ENCODE results near the gene GMPPA.
A peak's percentile ranks its signal among the peaks of the same experiment; 100 is the strongest.

Gene GMPPA

DNA sequence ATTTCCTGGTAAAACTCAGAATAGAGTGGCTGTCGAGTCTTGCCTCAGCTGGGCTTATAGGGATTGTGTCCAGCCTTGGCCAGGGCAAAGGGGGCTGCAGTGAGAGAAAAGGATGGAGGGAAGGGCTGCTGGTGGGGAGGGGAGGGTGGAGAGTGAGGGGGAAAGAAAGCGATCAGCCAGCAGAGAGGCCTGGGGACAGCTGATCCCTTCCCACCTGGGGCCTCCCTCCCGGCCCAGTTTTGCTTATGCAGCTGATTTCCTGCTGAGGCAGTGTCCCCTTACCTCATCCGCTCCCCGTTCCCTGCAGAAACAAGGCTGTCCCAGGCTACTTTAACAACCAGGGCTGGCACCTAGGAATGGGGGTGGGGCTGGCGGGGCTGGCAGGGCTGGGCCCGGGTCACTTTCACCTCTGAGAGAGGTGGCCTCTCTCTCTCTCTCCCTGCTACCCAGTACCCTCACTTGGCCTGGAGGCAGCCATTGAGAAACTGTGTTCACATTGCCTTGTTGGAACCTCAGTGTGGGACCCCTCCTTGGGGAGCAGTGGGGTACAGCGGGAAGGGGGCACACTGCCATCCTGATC is 12.2 kb upstream of the GMPPA start:
- DNase-seq (ENCODE audit: low spot score) = no peak

DNA sequence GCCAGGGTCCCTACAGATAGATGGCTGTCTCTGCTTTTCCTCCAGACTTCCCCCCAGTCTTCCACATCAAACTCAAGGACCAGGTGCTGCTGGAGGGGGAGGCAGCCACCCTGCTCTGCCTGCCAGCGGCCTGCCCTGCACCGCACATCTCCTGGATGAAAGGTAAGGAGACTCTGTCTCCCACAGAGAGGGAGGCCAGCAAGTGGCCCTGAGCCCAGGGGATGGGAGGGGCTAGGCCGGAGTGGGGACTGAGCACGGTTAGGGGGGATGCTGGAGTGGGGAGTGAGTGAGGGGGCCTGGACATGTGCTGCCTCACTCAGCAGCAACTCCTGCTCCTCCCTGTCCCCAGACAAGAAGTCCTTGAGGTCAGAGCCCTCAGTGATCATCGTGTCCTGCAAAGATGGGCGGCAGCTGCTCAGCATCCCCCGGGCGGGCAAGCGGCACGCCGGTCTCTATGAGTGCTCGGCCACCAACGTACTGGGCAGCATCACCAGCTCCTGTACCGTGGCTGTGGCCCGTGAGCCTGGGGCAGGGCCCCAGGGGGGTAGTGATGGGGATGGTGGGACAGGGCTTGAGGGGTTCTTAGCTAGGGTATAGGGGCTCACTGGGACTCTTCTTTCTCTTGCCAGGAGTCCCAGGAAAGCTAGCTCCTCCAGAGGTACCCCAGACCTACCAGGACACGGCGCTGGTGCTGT is 10.4 kb upstream of the GMPPA start:
- no peak for DNase-seq (ENCODE audit: low spot score)

DNA sequence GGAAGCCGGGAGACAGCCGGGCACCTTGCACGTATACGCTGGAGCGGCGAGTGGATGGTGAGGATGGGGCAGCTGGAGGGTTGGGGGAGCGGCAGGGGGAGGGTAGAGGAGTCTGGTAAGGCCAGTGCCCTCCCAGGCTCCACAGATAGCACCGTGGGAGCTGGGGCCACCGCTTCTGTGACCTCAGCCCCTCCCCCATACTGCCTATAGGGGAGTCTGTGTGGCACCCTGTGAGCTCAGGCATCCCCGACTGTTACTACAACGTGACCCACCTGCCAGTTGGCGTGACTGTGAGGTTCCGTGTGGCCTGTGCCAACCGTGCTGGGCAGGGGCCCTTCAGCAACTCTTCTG is 9.9 kb upstream of the GMPPA start:
- DNase-seq (ENCODE audit: low spot score) = no peak

DNA sequence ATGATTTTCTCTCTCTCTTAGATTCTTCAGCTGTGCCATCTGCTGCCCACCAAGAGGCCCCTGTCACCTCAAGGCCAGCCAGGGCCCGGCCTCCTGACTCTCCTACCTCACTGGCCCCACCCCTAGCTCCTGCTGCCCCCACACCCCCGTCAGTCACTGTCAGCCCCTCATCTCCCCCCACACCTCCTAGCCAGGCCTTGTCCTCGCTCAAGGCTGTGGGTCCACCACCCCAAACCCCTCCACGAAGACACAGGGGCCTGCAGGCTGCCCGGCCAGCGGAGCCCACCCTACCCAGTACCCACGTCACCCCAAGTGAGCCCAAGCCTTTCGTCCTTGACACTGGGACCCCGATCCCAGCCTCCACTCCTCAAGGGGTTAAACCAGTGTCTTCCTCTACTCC is 9.4 kb upstream of the GMPPA start:
- DNase-seq (ENCODE audit: low spot score) = no peak

DNA sequence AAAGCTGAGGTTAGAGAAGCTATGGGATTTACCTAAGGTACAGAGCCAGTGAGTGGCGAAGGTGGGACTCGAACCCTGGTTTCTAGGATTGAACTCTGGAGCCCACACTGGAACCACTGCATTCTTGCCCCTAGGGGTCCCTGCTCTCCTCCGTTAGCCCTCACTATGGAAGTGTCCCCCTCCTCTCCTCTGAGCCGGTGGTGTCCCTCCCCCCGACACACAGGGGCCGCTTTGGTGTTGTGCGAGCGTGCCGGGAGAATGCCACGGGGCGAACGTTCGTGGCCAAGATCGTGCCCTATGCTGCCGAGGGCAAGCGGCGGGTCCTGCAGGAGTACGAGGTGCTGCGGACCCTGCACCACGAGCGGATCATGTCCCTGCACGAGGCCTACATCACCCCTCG is 8.5 kb upstream of the GMPPA start:
- no peak for DNase-seq (ENCODE audit: low spot score)

DNA sequence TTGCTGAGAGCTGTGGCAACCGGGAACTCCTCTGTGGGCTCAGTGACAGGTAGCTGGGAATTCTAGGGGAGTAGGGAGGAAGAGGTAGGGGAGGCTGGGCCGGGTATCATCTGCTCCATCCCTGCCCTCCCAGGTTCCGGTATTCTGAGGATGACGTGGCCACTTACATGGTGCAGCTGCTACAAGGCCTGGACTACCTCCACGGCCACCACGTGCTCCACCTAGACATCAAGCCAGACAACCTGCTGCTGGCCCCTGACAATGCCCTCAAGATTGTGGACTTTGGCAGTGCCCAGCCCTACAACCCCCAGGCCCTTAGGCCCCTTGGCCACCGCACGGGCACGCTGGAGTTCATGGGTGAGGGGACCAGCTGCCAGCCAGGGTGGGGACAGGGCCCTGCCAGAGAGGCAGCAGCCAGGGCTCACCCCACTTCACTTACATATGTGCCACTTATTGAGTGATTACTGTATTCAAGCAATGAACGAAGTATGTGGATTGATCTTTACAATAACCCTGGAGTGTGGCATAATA is 8.0 kb upstream of the GMPPA start:
- DNase-seq (ENCODE audit: low spot score) = no peak

DNA sequence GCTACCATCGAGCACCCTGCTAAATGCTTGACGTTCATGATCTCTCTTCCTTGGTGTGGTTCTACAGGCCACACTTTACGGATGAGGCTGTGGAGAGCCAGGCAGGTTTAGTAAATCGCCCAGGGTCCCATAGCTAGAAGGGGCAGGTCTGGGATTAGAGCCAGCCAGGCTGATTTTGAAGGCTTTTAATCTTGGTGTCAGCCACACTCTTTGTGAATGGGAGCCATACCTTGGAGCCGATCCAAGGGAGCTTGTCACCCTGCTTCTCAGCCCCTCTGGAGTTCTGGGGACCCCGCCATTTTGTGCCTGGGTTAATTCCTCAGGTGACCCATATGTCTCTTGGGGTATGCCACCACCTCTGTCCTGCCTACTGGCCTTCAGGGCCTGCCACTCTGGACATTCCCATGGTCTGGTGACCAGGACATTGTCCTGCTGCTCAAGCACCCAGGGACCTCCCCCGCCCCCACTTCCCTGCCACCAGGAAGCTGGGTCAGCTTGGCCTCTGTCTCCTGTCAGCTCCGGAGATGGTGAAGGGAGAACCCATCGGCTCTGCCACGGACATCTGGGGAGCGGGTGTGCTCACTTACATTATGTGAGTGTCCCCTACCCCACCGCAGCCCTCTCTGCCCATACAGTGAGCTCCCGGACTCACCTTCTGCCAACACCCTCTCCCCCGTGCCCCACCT is 7.3 kb upstream of the GMPPA start:
- no peak for DNase-seq (ENCODE audit: low spot score)

DNA sequence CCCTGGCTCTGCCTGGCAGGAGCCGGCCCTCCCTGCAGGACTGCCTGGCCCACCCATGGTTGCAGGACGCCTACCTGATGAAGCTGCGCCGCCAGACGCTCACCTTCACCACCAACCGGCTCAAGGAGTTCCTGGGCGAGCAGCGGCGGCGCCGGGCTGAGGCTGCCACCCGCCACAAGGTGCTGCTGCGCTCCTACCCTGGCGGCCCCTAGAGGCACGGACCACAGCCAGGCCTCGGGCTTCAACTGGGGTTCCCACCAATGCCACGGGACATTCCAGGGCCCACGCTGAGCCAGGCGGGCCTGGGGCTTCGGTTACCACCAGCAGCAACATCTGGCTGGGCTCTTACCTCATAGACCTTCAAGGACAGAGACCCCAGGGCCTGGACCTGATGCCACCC is 6.1 kb upstream of the GMPPA start:
- DNase-seq (ENCODE audit: low spot score) = no peak

DNA sequence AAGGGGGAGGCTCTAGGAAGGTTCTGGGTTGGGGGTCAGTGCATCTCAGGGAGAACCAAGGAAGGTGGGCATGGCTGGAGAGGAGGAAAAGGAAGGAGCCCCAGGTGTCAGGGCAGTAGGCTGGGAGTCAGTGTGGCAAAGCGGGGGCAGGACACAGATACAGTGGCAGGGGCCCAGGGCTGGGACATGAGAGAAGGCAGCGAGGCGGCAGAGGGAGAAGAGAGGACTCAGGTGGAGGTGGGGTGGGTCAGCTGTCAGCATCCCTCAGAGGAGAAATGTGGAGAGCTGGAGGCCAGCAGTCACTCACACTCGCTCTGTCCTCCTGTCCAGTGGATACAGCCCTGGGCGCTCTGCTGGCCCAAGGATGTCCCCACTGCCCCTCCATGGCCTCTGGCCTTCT is 5.6 kb upstream of the GMPPA start:
- DNase-seq (ENCODE audit: low spot score) = no peak

DNA sequence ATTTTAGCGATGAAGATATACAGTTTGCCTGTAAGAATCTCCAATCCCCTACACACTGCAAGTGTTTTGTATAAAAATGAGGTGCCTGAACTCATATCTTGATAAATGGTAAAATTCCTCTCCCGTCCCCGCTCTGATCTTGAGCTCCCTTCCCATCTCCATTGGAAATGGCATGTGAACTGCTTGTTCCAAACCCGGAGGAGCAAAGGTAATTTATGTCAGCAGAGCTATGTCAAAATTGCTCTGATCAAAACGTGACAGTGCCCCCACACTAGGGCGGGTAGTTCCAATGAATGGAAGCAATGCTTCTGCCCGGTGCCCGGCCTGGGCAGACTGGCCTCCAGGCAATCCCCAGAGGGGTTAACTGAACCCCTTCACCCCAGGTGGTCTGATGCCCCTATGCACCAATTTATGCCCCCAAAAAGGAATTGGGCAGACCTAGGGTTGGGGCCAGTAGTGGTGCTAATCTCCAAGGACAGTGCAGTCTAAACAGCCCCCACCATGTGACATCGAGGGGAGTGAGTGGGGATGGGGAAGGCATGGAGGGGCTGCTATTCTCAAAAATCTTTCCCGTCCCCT is 3.6 kb upstream of the GMPPA start:
- no peak for DNase-seq (ENCODE audit: low spot score)

DNA sequence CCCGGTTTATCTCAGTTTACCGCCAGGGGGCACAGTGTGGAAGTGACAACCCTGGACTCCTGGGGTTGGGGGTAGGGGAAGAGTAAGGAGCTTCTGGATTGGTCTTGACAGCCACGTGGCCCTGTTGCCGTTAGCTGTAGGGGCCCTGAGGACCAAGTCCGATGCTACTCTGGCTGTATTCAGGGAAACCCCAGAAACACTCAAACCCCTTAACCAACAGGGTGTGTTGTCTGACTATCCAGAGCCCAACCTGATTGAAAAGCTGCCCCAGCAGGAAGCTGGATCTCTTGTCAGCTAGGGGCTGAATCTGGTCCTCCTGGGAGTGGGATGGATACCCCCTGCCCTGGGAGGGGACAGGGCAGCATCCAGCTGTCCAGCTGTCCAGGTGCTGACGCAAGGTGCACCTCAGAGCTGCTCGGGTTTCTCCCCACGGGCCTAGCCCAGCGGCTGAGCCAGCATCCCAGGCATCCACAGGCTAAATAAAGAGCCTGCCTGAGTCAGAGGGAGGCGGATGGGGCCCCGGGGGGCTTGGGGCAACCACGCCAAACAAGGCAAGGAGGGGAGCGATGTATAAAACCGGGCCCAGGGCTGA is 3.1 kb upstream of the GMPPA start:
- peak; percentile 62 for DNase-seq (ENCODE audit: low spot score)

DNA sequence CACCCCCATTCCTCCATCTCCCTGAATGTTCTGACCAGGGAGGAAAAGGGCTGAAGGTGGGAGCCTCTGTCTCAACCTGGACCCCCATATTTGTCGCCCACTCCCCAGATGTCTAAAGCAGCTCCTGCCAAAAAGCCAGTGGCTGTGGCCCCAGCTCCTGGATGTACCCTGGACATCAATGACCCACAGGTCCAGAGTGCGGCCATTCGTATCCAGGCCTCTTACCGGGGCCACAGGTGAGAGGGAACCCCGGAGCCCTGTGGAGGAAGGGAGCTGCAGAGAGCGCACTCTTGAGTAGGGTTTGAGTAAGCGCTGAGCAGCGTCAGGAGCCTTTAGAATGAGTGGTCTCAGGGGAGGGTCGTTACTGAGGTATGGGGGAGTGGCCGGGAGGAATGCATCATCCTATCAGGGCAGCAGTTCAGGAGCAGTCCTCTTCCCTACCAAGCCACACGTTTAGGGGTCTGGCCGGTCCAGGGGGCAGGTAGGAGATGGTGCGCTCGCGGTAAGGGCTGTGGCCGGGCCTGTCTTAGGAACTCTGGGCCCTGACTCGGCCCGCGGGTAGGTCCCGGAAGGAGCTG is 2.4 kb upstream of the GMPPA start:
- no peak for DNase-seq (ENCODE audit: low spot score)

DNA sequence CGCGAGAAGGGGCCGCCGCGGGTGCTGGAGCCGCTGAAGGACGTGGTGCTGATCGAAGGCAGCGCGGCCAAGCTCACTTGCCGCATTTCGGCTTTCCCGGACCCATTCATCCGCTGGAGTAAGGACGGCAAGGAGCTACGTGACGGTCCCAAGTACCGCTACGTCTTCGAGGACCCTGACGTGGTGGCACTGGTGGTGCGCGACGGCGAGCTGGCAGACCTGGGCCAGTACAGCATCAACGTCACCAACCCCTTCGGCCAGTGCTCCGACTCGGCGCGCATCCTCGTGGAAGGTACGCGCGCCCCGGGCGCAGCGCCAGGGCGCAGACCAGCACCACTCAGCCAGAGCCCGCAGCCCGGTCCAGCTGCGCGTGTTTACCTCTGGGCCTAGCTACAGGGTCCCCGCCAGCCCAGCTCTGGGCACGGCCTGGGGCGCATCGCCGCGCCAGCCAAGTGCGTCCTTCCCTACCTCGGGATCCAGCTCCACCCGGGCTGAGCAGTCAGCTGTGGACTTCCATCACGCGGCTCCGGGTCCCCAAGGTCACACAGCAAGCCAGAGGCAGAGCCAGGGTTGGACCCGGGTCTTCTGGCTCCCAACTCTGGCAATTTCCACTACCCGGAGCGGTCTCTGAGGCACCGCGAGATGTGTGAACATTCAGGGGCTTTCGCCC is 1.7 kb upstream of the GMPPA start:
- DNase-seq (ENCODE audit: low spot score) = no peak

DNA sequence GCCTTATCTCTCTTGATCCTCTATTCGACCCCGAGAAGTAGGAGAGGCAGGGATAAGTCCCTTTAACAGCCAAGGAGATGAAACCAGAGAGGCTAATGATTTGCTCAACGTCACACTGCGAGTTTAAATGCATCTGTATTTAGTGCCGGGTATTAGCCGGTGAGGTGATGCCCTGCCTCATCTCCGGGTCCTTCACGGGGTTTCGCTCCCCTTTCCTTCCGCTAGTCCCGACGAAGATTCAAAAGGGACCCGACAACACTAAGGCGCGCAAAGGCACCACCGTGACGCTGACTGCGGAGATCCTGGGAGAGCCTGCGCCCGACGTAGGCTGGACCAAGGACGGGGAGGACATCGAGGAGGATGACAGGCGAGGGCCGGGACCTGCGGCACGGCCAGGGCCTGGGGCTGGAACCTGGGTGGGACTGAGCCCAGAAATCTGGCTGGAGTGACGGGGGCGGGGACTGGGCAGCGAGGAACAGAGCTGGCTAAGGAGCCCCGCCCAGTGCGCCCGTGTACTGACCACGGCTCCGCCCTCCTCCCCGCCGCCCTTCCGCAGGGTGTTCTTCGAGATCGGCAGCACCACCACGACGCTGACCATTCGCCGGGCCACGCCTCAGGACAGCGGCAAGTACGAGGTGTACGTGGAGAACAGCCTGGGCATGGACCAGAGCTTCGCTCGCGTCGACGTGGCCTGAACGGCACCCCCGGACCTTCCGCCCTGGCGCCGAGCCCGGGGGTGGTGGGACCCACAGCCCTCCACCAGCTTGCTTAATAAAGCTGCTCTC is 1.0 kb upstream of the GMPPA start:
- DNase-seq (ENCODE audit: low spot score) = peak; percentile 10

DNA sequence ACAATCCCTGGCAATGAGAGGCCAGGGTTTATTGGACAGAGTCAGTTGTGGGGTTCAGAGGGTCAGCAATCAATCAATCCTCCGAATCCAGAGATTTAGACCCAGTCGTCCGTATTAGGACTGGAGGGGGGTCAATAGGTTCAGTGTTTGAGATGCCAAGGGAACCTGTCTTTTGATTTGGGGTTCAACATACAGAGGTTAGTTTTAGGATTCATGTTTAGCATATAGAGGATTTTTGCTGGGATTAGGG is 292 bp downstream of the GMPPA start:
- no peak for DNase-seq (ENCODE audit: low spot score)

DNA sequence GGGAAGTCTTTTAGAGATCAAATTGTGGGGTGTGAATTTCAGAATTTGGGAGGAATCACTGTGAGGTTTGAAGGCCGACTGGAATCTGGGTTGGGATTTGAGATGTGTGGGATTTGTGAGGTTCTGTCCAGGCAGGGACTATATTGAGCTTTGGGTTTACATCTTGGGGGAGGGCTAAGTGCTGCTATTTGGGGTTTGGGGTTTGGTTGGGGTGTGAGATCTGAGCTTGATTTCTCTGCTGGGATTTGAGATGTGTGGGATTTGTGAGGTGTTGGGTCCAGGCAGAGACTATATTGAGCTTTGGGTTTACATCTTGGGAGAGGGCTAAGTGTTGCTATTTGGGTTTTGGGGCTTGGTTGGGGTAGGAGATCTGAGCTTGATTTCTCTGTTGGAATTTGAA is 864 bp downstream of the GMPPA start:
- DNase-seq (ENCODE audit: low spot score) = no peak

DNA sequence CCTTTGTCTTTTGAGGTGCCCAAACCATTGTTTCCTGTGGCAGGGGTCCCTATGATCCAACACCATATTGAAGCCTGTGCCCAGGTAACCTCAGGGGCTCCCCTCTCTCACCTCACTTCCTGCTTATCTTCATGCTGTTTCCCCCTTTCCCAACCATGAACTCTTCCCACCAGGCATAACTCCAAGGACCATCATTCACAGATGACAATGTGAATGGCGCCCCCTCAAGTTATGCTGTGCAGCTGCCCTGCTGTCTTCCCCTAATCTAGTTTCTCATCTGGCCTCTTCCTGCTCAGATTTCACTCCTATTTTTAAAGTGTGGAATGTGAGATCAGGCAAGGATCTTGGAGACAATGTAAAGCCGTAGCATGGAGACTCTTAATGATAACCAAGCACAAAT is 1.4 kb downstream of the GMPPA start:
- no peak for DNase-seq (ENCODE audit: low spot score)

DNA sequence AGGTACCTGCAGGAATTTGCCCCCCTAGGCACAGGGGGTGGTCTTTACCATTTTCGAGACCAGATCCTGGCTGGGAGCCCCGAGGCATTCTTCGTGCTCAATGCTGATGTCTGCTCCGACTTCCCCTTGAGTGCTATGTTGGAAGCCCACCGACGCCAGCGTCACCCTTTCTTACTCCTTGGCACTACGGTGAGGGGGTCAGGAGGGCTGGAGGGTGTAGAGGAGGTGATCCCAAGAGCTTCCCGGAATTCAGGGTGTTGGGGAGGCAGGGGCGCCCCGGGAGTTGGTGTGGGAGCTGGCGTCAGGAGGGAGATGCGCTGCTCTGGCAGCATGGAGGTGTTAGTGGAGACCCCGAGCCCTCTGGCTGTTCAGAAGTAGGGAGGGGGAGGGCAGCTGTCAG is 3.2 kb downstream of the GMPPA start:
- DNase-seq (ENCODE audit: low spot score) = no peak

DNA sequence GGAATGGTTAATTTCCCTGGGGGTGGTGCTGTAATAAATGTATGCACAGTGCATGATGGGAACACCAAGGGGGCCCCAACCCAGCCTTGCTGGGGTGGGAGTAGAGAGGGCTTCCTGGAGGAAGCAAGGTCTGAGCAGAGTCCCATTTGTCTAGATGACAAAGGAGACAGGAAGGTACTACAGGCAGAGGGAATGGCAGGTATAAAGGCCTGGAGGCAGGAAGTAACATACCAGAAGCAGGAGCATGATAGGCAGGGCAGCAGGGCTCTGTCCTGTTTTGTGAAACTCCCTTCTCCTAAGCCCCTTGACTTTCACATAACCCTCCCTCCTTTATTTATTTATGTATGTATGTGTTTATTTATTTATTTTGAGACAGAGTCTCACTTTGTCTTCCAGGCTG is 3.9 kb downstream of the GMPPA start:
- DNase-seq (ENCODE audit: low spot score) = no peak

DNA sequence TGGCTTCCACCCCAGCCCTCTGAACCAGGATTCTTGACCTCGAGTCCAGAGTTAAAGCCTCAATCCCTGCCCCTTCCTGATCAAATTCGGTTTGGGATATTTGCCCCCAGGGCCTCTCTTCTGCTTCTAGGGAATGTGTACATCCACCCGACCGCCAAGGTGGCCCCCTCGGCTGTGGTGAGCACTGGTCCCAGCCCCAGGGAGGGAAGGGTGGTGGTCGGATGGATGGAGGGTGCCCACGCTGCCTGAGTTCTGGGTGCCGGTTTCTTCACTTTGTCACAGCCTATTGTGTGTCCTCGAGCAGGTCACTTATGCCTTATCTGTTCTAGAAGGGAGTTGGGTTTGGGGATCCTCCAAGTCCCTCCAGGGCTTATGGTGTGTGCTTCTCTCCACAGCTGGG is 6.9 kb downstream of the GMPPA start:
- no peak for DNase-seq (ENCODE audit: low spot score)

DNA sequence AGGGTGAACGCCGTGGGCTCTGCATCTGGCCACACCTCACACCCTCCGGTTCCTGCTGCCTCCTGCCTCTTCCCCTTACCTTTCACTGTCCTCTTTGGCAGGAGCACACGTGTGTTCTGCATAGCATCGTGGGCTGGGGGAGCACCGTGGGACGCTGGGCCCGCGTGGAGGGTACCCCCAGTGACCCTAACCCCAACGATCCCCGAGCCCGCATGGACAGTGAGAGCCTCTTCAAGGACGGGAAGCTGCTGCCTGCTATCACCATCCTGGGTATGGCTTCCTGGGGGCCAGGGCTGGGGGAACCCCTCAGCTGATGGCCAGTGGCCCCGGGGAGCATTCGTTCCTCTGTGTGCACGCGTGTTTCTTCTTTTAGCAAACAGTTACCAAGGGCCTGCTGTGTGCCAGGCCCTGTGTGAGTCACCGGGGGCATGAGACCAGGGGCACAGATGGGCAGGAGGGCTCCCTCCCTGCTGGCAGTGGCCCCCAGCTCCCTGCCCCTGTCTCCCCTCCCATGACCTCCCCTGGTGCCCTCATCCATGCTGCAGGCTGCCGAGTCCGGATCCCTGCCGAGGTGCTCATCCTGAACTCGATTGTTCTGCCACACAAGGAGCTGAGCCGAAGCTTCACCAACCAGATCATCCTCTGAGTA is 7.6 kb downstream of the GMPPA start:
- no peak for DNase-seq (ENCODE audit: low spot score)
